HS-5 (cell line): Measurements from ENCODE around the gene SPAG9.

Source experiments
- DNase-seq: peaks from one replicate; pipeline ENCODE4 v3.0.0-alpha.2; 2012; ENCODE audit warnings: low read depth

The SPAG9 gene

DNA sequence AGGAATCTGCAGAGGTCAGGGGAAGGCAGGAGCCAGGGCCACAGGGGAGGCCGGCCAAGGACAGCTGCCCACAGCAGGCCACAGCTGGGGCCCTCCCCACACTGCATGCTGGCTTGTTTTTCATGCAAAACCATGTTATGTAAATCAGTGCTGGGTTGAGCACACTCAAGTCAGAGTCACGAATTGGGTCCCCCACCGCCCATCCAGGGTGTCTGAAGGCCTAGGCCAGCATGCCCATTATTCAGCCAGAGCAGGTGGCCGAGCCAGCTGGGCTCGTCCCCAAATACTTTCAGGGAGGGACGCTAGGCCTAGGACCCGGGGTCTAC lies 203.3 kb downstream of the SPAG9 start:
- no peak for DNase-seq

DNA sequence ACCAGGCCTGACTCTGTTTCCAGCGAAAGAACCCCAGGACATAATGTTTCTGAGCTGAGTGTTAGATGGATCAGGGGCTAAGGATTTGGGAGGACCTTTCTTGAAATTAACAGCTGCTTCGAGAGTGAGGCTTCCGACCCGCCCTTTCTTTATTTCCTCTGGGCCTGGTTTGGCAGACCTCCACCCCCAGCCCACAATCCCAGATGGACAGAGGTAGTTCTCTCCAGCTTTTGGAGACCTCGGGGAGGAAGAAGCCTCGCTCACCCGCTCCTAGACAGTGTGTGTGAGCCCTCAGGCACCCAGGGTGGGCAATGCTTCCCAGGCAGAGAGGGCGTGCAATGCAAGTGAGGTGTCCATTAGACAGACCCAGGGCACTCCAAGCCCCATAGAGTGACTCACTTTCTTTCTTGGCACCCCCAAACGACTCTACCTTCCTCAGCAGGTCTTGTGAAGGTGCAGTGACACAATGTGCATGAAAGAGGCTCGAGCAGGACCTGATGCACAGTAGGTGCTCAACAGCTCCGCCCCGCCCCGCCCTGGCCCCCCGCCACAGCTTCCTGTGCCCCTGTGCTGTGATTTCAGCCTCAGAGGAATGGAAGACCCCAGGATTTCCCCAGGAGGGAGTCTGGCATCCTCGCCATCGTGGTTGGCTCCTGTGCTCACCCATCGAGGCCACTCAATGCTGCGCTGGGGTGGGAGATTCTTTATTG lies 203.8 kb downstream of the SPAG9 start:
- no peak for DNase-seq

DNA sequence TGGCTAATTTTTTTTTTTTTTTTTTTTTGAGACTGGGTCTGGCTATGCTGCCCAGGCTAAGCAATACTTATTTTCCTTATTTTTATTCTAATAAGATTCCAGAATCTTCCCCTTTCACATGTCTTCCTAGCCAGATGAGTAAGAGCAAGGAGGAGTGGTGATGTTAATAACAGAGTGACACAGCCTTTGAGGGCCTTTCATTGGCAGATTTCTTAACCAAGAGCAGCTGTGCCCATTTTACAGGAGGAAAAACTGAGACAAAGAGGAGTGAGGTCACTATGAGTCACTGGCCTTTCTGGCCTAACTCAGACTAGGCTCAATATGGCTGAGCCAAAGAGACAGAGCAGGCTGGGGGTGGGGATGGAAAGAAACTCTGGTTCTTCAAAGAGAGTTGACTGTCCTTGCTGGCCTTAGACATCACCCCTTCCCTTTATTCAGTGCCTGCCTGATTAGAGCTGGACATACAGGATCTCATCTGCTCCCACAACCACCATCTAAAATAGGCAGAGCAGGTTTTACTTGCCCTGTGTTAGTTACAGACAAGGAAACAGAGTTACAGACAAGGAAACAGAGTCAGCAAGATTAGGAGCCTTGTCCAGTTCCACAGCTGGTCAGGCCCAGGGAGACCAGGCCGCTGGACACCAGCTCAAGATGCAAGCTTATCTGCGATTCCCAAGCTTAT lies 204.5 kb downstream of the SPAG9 start:
- no peak for DNase-seq

DNA sequence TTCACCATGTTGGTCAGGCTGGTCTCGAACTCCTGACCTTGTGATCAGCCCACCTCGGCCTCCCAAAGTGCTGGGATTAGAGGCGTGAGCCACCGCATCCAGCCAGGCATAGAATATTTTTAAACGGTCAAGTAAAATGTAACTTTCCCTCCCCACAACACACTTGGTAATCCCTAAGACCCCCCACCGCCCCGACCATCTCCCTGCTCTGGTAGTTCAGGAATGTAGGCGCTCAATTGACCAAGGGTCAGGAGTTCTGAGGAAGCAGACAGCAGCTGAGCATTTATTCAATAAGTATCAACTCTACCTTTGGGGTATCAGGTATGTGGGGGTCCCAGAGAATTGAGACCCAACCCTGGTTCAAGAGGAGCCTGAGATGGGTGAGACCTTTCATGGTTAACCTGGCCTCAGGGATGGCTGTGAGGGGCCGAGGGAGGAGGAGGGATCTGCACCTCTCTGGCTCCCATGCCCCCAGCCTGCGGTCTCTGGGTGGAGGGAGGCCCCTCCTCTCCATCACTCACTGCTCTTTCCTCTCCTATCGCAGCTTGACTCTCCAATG lies 206.1 kb downstream of the SPAG9 start:
- no peak for DNase-seq

DNA sequence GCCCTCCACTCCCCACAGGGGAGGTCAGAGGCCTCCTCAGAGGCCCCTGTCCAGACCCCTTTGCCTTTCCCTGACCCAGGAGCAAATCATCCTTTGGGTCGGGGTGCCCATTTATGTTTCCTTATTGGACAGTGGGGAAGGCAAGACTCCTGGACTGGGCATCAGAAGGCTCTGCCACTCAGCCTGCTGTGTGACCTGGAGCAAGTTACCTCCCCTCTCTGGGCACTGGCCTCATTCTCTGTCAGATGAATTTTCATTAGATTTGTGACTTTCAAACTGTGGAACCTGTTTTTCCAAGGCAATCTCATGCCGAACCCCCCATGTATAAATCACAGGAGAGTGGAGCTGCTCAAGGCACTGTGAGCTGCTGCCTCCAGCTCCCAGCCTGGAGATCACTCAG lies 207.5 kb downstream of the SPAG9 start:
- DNase-seq = no peak
